Chondrocyte (in vitro differentiated cells): ENCODE measurements around the gene ARMH4. TPM values are rescaled to one million over a fixed set of nuclear protein-coding genes. Genes with fewer than 3 reads are reported as not detected.

Experiments used
- DNase-seq: peaks from one replicate; pipeline ENCODE4 v3.0.0; 2021; ENCODE audit warnings: mixed read lengths, low spot score
- H3K27ac Mint-ChIP-seq: one replicate; pipeline ENCODE4 v1.8.0; 2021; ENCODE audit warnings: mild to moderate bottlenecking, moderate library complexity, mixed read lengths; ENCODE audit not compliant: unreplicated experiment
- H3K27me3 Mint-ChIP-seq: 2 replicates; pipeline ENCODE4 v1.8.0; 2021; ENCODE audit warnings: low read depth, mixed read lengths
- H3K36me3 Mint-ChIP-seq: 2 replicates; pipeline ENCODE4 v1.8.0; 2021; ENCODE audit warnings: low read depth, mixed read lengths
- H3K4me1 Mint-ChIP-seq: 2 replicates; pipeline ENCODE4 v1.8.0; 2021; ENCODE audit warnings: low read depth, mild to moderate bottlenecking, mixed read lengths
- H3K4me3 Mint-ChIP-seq: one replicate; pipeline ENCODE4 v1.8.0; 2021; ENCODE audit warnings: mild to moderate bottlenecking, moderate library complexity, mixed read lengths; ENCODE audit not compliant: unreplicated experiment
- H3K9me3 Mint-ChIP-seq: 2 replicates; pipeline ENCODE4 v1.8.0; 2021; ENCODE audit warnings: low read depth, mixed read lengths
- CTCF ChIP-seq: fragments of 200-600 bp; sonication (generic); IDR thresholded peaks from 2 replicates; pipeline ENCODE4 v1.5.0; 2021; ENCODE audit warnings: antibody characterized with exemption, mild to moderate bottlenecking, moderate library complexity
- total RNA-seq: library from RNA; stranded (reverse); gene quantifications from 3 replicates; pipeline ENCODE4 v1.2.1, GENCODE V29; 2021

The ARMH4 gene
- total RNA-seq, 1 donor from 2014 or later: 23.3 TPM

GRCh38 chr14:57999471-57999870 lies 152.5 kb downstream of the ARMH4 start:
- H3K36me3 Mint-ChIP-seq: peaks cover 3% of the 10 kb centered on the region
- H3K27ac Mint-ChIP-seq: no peak overlapping the region
- TF ChIP-seq CTCF: no peak
- no peaks in the 10 kb centered on the region for H3K9me3 Mint-ChIP-seq
- no peak overlapping the region for H3K4me3 Mint-ChIP-seq
- no peak for DNase-seq
- H3K27me3 Mint-ChIP-seq: no peaks in the 10 kb centered on the region
- no peaks in the 10 kb centered on the region for H3K4me1 Mint-ChIP-seq

- no peaks in the 10 kb centered on the region for H3K4me1 Mint-ChIP-seq
- H3K27me3 Mint-ChIP-seq: no peaks in the 10 kb centered on the region
- no peak overlapping the region for H3K27ac Mint-ChIP-seq
- H3K4me3 Mint-ChIP-seq: no peak overlapping the region
- H3K36me3 Mint-ChIP-seq: peaks cover 3% of the 10 kb centered on the region
- DNase-seq: no peak
- no peaks in the 10 kb centered on the region for H3K9me3 Mint-ChIP-seq
- TF ChIP-seq CTCF: no peak
Measured at GRCh38 chr14:57998766-57999165, 153.2 kb downstream of the ARMH4 start.

- Mint-ChIP-seq H3K9me3 (no peaks in the 10 kb centered on the region), H3K4me3 (no peak overlapping the region), H3K27me3 (peaks cover 2% of the 10 kb centered on the region), H3K27ac (no peak overlapping the region), H3K36me3 (no peaks in the 10 kb centered on the region), H3K4me1 (no peaks in the 10 kb centered on the region)
- no peak for TF ChIP-seq CTCF
- DNase-seq: no peak
Measured at GRCh38 chr14:57991353-57991752, 160.7 kb downstream of the ARMH4 start.

GRCh38 chr14:57988445-57988844 lies 163.6 kb downstream of the ARMH4 start:
- H3K27ac Mint-ChIP-seq: no peak overlapping the region
- H3K9me3 Mint-ChIP-seq: no peaks in the 10 kb centered on the region
- H3K4me1 Mint-ChIP-seq: no peaks in the 10 kb centered on the region
- no peaks in the 10 kb centered on the region for H3K36me3 Mint-ChIP-seq
- no peak for TF ChIP-seq CTCF
- peaks cover 2% of the 10 kb centered on the region for H3K27me3 Mint-ChIP-seq
- H3K4me3 Mint-ChIP-seq: no peak overlapping the region
- DNase-seq: no peak

GRCh38 chr14:57987596-57988300 lies 164.3 kb downstream of the ARMH4 start:
- Mint-ChIP-seq H3K4me3 (no peak overlapping the region), H3K9me3 (no peaks in the 10 kb centered on the region), H3K27ac (no peak overlapping the region), H3K4me1 (no peaks in the 10 kb centered on the region), H3K27me3 (peaks cover 2% of the 10 kb centered on the region), H3K36me3 (no peaks in the 10 kb centered on the region)
- TF ChIP-seq CTCF: no peak
- no peak for DNase-seq
